ENCODE measurements around the gene CNTN1.

DNA sequence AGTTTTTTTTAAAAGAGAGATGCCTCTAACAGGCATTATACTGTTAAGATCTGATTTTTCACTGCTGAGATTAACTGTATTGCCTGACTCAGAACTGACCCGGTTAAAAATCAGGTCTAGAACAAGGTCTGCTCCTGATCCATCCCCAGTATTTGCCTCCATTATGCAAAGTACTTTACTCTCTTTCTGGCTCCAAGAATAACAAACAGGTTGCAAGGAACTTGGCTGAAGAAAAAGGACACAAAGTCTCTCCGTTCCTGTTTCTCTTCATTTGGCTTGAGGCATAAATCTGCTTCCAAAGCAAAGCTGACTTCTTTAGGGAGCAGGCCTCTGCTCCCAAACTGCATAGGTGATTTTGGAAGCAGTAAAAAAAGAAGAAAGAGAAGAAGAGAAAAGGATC is 296.6 kb downstream of the CNTN1 start:
- TF ChIP-seq, protein P1, sequence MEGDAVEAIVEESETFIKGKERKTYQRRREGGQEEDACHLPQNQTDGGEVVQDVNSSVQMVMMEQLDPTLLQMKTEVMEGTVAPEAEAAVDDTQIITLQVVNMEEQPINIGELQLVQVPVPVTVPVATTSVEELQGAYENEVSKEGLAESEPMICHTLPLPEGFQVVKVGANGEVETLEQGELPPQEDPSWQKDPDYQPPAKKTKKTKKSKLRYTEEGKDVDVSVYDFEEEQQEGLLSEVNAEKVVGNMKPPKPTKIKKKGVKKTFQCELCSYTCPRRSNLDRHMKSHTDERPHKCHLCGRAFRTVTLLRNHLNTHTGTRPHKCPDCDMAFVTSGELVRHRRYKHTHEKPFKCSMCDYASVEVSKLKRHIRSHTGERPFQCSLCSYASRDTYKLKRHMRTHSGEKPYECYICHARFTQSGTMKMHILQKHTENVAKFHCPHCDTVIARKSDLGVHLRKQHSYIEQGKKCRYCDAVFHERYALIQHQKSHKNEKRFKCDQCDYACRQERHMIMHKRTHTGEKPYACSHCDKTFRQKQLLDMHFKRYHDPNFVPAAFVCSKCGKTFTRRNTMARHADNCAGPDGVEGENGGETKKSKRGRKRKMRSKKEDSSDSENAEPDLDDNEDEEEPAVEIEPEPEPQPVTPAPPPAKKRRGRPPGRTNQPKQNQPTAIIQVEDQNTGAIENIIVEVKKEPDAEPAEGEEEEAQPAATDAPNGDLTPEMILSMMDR (conservative IDR thresholded peaks at IDR 0.05), result no peak
- no peak for TF ChIP-seq ZFX (IDR thresholded peaks at IDR 0.05)
